Endothelial cell of umbilical vein (primary cell): ENCODE measurements around the gene GJB5. TPM values are rescaled to one million over a fixed set of nuclear protein-coding genes. Genes with fewer than 3 reads are reported as not detected.

Experiments
- BruUV-seq: library from RNA; stranded (reverse); fragments of 400-500 nt; replicated peaks from 2 replicates; lab custom pipeline; 2021; lab: Mats Ljungman, UMichigan
- CTCF ChIA-PET: fragments of 300-600, 350-600 bp; sonication (Branson Sonifier 250); formaldehyde crosslinking; loops from one replicate; lab custom pipeline; 2021; ENCODE audit warnings: antibody characterized with exemption, inconsistent platforms; lab: Charles Lee
- POLR2A ChIA-PET: fragments of 300-600, 350-600 bp; sonication (Branson Sonifier 250); formaldehyde crosslinking; loops from one replicate; lab custom pipeline; 2021; ENCODE audit warnings: antibody characterized with exemption, inconsistent platforms; lab: Charles Lee
- DNase-seq: peaks from one replicate; pipeline ENCODE4 v3.0.0-alpha.2; 2011; ENCODE audit warnings: low read depth, low spot score
- FAIRE-seq: peaks from 2 replicates; lab custom pipeline; 2011; peaks lifted over from hg19 to GRCh38; lab: Jason Lieb, UNC
- H2AFZ ChIP-seq: 2 replicates; pipeline ENCODE4 v1.6.0; 2012; ENCODE audit warnings: low read depth, low read length, control low read depth, inconsistent platforms
- H3K27ac ChIP-seq: 2 replicates; pipeline ENCODE4 v1.5.1; 2011; ENCODE audit warnings: low read depth, mild to moderate bottlenecking, control low read depth, low read length, moderate library complexity; ENCODE audit not compliant: insufficient read depth
- H3K27me3 ChIP-seq, 2 experiments: 2 replicates each; pipeline versions ENCODE4 v1.6.0 to v1.6.1; 2011; ENCODE audit warnings: low read length in 2 of 2, mixed read lengths in 1 of 2; ENCODE audit not compliant: control insufficient read depth in 2 of 2, insufficient read depth in 2 of 2
- H3K36me3 ChIP-seq, 2 experiments: 2 replicates in 1 of 2; 3 replicates in 1 of 2; pipeline ENCODE4 v1.5.1; 2011; ENCODE audit warnings: low read length in 2 of 2, mild to moderate bottlenecking in 1 of 2, moderate library complexity in 1 of 2; ENCODE audit not compliant: control insufficient read depth in 2 of 2, insufficient read depth in 2 of 2; ENCODE audit errors: extremely low read depth in 1 of 2
- H3K4me1 ChIP-seq: 3 replicates; pipeline ENCODE4 v1.5.1; 2011; ENCODE audit warnings: mild to moderate bottlenecking, low read length; ENCODE audit not compliant: control insufficient read depth, insufficient read depth; ENCODE audit errors: extremely low read depth
- H3K4me2 ChIP-seq: 2 replicates; pipeline ENCODE4 v1.6.1; 2011; ENCODE audit warnings: low read length, control low read depth, mixed read lengths; ENCODE audit not compliant: insufficient read depth
- H3K4me3 ChIP-seq, 3 experiments: fragments of 200-600 bp in 1 of 3; sonication (generic), shearing (Covaris generic) in 1 of 3; replicated peaks in 1 of 3; 2 replicates each; pipeline ENCODE4 v1.5.1; 2011 to 2016; ENCODE audit warnings: control low read depth in 3 of 3, low read length in 3 of 3, mild to moderate bottlenecking in 2 of 3, inconsistent platforms in 1 of 3, low read depth in 1 of 3, moderate library complexity in 1 of 3; ENCODE audit not compliant: insufficient read depth in 1 of 3
- H3K79me2 ChIP-seq: 2 replicates; pipeline ENCODE4 v1.6.0; 2012; ENCODE audit warnings: low read length, inconsistent platforms; ENCODE audit not compliant: control insufficient read depth, insufficient read depth
- H3K9ac ChIP-seq: replicated peaks from 2 replicates; pipeline ENCODE3; 2011; ENCODE audit warnings: low read length, control low read depth; ENCODE audit not compliant: insufficient read depth; ENCODE audit errors: extremely low read depth
- H3K9me1 ChIP-seq: replicated peaks from 3 replicates; pipeline ENCODE4 v1.6.0; 2011; ENCODE audit warnings: mild to moderate bottlenecking, low read length; ENCODE audit not compliant: control insufficient read depth, insufficient read depth; ENCODE audit errors: extremely low read depth
- H3K9me3 ChIP-seq: replicated peaks from 2 replicates; pipeline ENCODE4 v1.5.1; 2012; ENCODE audit warnings: low read length, inconsistent platforms; ENCODE audit not compliant: control insufficient read depth, insufficient read depth
- H4K20me1 ChIP-seq: replicated peaks from 2 replicates; pipeline ENCODE3; 2011; ENCODE audit warnings: mild to moderate bottlenecking, low read length; ENCODE audit not compliant: control insufficient read depth, insufficient read depth; ENCODE audit errors: extremely low read depth
- CTCF ChIP-seq, 2 donors: IDR thresholded peaks; 1 replicate in 1 of 2; 2 replicates in 1 of 2; pipeline ENCODE4 v1.5.1; 2011; ENCODE audit warnings: low read length in 2 of 2, mild to moderate bottlenecking in 2 of 2, moderate library complexity in 2 of 2, control low read depth in 1 of 2, inconsistent platforms in 1 of 2, low read depth in 1 of 2; ENCODE audit not compliant: insufficient read depth in 1 of 2; ENCODE audit errors: extremely low read depth in 1 of 2
- EZH2 ChIP-seq: IDR thresholded peaks from 2 replicates; pipeline ENCODE4 v1.6.1; 2012; ENCODE audit warnings: borderline replicate concordance, low read depth, mild to moderate bottlenecking, moderate library complexity, low read length, inconsistent platforms; ENCODE audit not compliant: severe bottlenecking
- FOS ChIP-seq: IDR thresholded peaks from 2 replicates; pipeline ENCODE4 v1.6.1; 2011; ENCODE audit warnings: mild to moderate bottlenecking, low read length, moderate library complexity, borderline replicate concordance; ENCODE audit not compliant: insufficient read depth
- GATA2 ChIP-seq: IDR thresholded peaks from 2 replicates; pipeline ENCODE4 v1.7.0; 2011; ENCODE audit warnings: low read depth, mild to moderate bottlenecking, moderate library complexity, mixed read lengths, low read length; ENCODE audit not compliant: insufficient read length, insufficient read depth
- JUN ChIP-seq: IDR thresholded peaks from 2 replicates; pipeline ENCODE4 v1.6.1; 2011; ENCODE audit warnings: borderline replicate concordance, low read depth; ENCODE audit not compliant: insufficient read length, insufficient read depth
- MAX ChIP-seq: IDR thresholded peaks from 2 replicates; pipeline ENCODE4 v1.6.1; 2011; ENCODE audit not compliant: insufficient read depth, insufficient read length
- MYC ChIP-seq: IDR thresholded peaks from one replicate; pipeline ENCODE4 v1.6.1; 2011; ENCODE audit warnings: mild to moderate bottlenecking, low read depth, low read length
- POLR2A ChIP-seq: IDR thresholded peaks from 2 replicates; pipeline ENCODE4 v1.6.1; 2012; ENCODE audit warnings: low read depth, mild to moderate bottlenecking, control low read depth, low read length
- POLR2AphosphoS5 ChIP-seq: IDR thresholded peaks from 2 replicates; pipeline ENCODE4 v1.6.1; 2012; ENCODE audit warnings: low read depth, mild to moderate bottlenecking, control low read depth, low read length, moderate library complexity; ENCODE audit not compliant: insufficient read depth
- dilution Hi-C: fragments of 300-500 bp; cut with MboI; formaldehyde crosslinking; loops from one replicate; pipeline ENCODE4 v1.15.0; 2019; ENCODE audit warnings: low sequenced_read_pairs; ENCODE audit not compliant: extremely low pct_ligation_motif_present
- intact Hi-C: fragments of 100-400 bp; cut with micrococcal nuclease; formaldehyde crosslinking; loops from one replicate; pipeline ENCODE4 v1.10.0; 2022
- polyA plus RNA-seq, 4 experiments: library from polyadenylated mRNA; depleted of rRNA in 3 of 4; stranded (reverse) in 3 of 4; unstranded in 1 of 4; fragments of >200 nt; gene quantifications; 2 replicates each; pipeline versions ENCODE4 v1.2.1 to v1.2.3, GENCODE V29; 2011 to 2012; ENCODE audit warnings: missing spikeins in 1 of 4
- total RNA-seq: library from RNA; stranded (reverse); gene quantifications from 2 replicates; pipeline ENCODE4 v1.2.3, GENCODE V29; 2021

GJB5 gene
- total and polyA plus RNA-seq, 2 donors (not counting 3 experiments of a cell fraction or from before 2014, with no cell fraction given): not detected

- H3K9me3 ChIP-seq: no peaks in the 10 kb centered on the region
- H3K79me2 ChIP-seq: no peaks in the 10 kb centered on the region
- H3K9me1 ChIP-seq: no peaks in the 10 kb centered on the region
- no peak for FAIRE-seq
- intact Hi-C loops (no loop called here), dilution Hi-C loops (no loop called here)
- ChIA-PET POLR2A (no interaction called here), CTCF (interaction anchor here (1.0 to 2.5 kb wide), 2 partner anchors 62 to 76 kb away, joined by 3 to 9 read pairs; no protein-coding TSS in a partner anchor)
- peaks cover 0 to 14% of the 10 kb centered on the region in 2 experiments for H3K36me3 ChIP-seq
- no peak overlapping the region for H2AFZ ChIP-seq
- H4K20me1 ChIP-seq: no peaks in the 10 kb centered on the region
- no peak overlapping the region for H3K9ac ChIP-seq
- DNase-seq: no peak
- no peak overlapping the region for H3K4me2 ChIP-seq
- peaks cover 26 to 33% of the 10 kb centered on the region in 2 experiments for H3K27me3 ChIP-seq
- no TSS peak for BruUV-seq
- H3K27ac ChIP-seq: no peak overlapping the region
- no peaks in the 10 kb centered on the region for H3K4me1 ChIP-seq
- TF ChIP-seq MAX: no peak
- no peak for TF ChIP-seq GATA2
- no peak for TF ChIP-seq EZH2
- TF ChIP-seq CTCF (IDR thresholded peaks at IDR 0.05; ENCODE audit: extremely low read depth in 1 of 2, insufficient read depth in 1 of 2, low read depth in 1 of 2, low read length in 2 of 2): no peak
- no peak for TF ChIP-seq POLR2AphosphoS5
- TF ChIP-seq POLR2A: no peak
- no peak for TF ChIP-seq JUN
- no peak for TF ChIP-seq FOS
- no peak for TF ChIP-seq MYC
- no peak overlapping the region for H3K4me3 ChIP-seq
These were observed 36.1 kb downstream of the GJB5 start for GRCh38 chr1:34790985-34791384.
